GM19468 (cell line): ENCODE measurements around the gene MS4A2.

Experiments used
- ATAC-seq: cut with Tn5 transposase; IDR thresholded peaks from one replicate; pipeline ENCODE4 v1.9.1; 2021; ENCODE audit warnings: mild to moderate bottlenecking, moderate library complexity, moderate number of reproducible peaks; ENCODE audit not compliant: unreplicated experiment; ENCODE audit errors: extremely low read depth

The MS4A2 gene

DNA sequence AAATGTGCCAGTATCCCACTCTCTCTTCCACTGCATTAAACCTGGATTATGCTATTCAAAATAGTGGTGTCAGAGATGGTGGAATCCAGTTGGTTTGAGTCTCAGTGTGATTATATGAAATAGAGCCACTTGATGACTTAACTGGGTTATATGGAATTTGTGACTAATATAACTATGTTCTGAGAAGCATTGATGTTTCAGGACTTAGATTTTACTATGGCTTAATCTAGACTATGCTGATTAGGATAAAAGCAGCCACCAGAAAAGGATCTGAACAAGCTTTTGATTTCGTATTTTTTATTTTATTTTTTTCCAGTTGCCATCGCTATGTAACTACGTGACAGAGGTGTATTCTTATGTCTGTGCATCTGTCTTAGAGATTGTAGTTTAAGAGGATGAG is 55.3 kb downstream of the MS4A2 start:
- ATAC-seq = no peak

GRCh38 chr11:60145677-60146076 is 57.2 kb downstream of the MS4A2 start:
- ATAC-seq = no peak
